Loucy (cell line): ENCODE results near the gene MGAT5B.

ENCODE experiments used
- H2AFZ ChIP-seq: fragments of 200-600 bp; sonication (generic); 2 replicates; pipeline ENCODE4 v1.6.0; 2016; ENCODE audit warnings: antibody characterized with exemption, mild to moderate bottlenecking, low read length, moderate library complexity
- H3F3A ChIP-seq: fragments of 200-600 bp; 2 replicates; pipeline ENCODE4 v1.6.0; 2016; ENCODE audit warnings: antibody characterized with exemption, low read depth, mild to moderate bottlenecking
- H3K27me3 ChIP-seq: fragments of 200-600 bp; sonication (generic); 2 replicates; pipeline ENCODE4 v1.6.1; 2014; ENCODE audit warnings: low read length, mild to moderate bottlenecking; ENCODE audit not compliant: insufficient read depth, poor library complexity, severe bottlenecking
- H3K36me3 ChIP-seq: fragments of 200-600 bp; sonication (generic); 2 replicates; pipeline ENCODE4 v1.6.1; 2016; ENCODE audit warnings: low read length; ENCODE audit not compliant: insufficient read depth
- H3K4me1 ChIP-seq: fragments of 200-600 bp; sonication (generic); 2 replicates; pipeline ENCODE4 v1.5.1; 2014; ENCODE audit warnings: low read length, mild to moderate bottlenecking; ENCODE audit not compliant: insufficient read depth, poor library complexity, severe bottlenecking
- H3K4me2 ChIP-seq: fragments of 200-600 bp; sonication (generic); 2 replicates; pipeline ENCODE4 v1.6.0; 2014; ENCODE audit warnings: antibody characterized with exemption, low read length, low read depth, mild to moderate bottlenecking; ENCODE audit not compliant: poor library complexity, severe bottlenecking
- H3K4me3 ChIP-seq: fragments of 200-600 bp; sonication (generic); 2 replicates; pipeline ENCODE4 v1.5.1; 2014; ENCODE audit warnings: low read length, mild to moderate bottlenecking, mixed read lengths; ENCODE audit not compliant: poor library complexity, severe bottlenecking
- H3K79me2 ChIP-seq: fragments of 200-600 bp; sonication (generic); 2 replicates; pipeline ENCODE4 v1.6.1; 2014; ENCODE audit warnings: low read length; ENCODE audit not compliant: insufficient read depth
- H3K9ac ChIP-seq: fragments of 200-600 bp; sonication (generic); 2 replicates; pipeline ENCODE4 v1.6.0; 2014; ENCODE audit warnings: mild to moderate bottlenecking, low read depth, low read length, moderate library complexity; ENCODE audit not compliant: poor library complexity, severe bottlenecking
- H3K9me2 ChIP-seq: fragments of 200-600 bp; sonication (generic); replicated peaks from 2 replicates; pipeline ENCODE4 v1.6.1; 2016; ENCODE audit warnings: low read depth, low read length, mixed read lengths
- H3K9me3 ChIP-seq: fragments of 200-600 bp; sonication (generic); 2 replicates; pipeline ENCODE4 v1.6.1; 2014; ENCODE audit warnings: mild to moderate bottlenecking, antibody characterized with exemption, low read length, low read depth; ENCODE audit not compliant: insufficient read depth
- H4K20me1 ChIP-seq: fragments of 200-600 bp; sonication (generic); 2 replicates; pipeline ENCODE4 v1.6.0; 2014; ENCODE audit warnings: antibody characterized with exemption, low read length, mild to moderate bottlenecking; ENCODE audit not compliant: insufficient read depth, poor library complexity, severe bottlenecking
- EZH2phosphoT487 ChIP-seq: fragments of 200-600 bp; IDR thresholded peaks from 2 replicates; pipeline ENCODE4 v1.6.1; 2018; ENCODE audit warnings: antibody characterized with exemption, mild to moderate bottlenecking, moderate library complexity, borderline replicate concordance
- TF ChIP-seq, protein P1 (sequence below): fragments of 200-600 bp; sonication (generic); conservative IDR thresholded peaks from 2 replicates; pipeline ENCODE4 v1.5.1; 2014; ENCODE audit warnings: mild to moderate bottlenecking, antibody characterized with exemption, low read length

MGAT5B gene

DNA sequence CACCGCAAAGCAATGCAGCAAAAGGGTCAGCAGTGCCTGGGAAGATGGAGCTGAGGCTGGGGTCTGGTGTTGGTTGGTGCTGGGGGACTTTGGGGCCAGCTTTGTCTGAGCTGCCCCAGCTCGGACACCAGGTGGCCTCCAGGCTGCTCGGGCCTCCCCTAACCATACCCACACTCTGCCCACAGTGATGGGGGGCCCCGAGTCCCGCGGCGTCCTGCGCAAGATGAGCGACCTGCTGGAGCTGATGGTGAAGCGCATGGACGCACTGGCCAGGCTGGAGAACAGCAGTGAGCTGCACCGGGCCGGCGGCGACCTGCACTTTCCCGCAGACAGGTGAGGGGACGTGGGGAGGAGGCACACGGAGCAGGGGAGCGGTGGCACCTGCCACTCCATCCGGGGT lies 13.8 kb downstream of the MGAT5B start:
- H3K9me2 ChIP-seq: no peaks in the 10 kb centered on the region
- no peaks in the 10 kb centered on the region for H3K4me1 ChIP-seq
- no peaks in the 10 kb centered on the region for H3K79me2 ChIP-seq
- H3K27me3 ChIP-seq: no peaks in the 10 kb centered on the region
- no peaks in the 10 kb centered on the region for H3K9me3 ChIP-seq
- no peak overlapping the region for H3K4me2 ChIP-seq
- no peak for TF ChIP-seq EZH2phosphoT487
- TF ChIP-seq, protein P1, sequence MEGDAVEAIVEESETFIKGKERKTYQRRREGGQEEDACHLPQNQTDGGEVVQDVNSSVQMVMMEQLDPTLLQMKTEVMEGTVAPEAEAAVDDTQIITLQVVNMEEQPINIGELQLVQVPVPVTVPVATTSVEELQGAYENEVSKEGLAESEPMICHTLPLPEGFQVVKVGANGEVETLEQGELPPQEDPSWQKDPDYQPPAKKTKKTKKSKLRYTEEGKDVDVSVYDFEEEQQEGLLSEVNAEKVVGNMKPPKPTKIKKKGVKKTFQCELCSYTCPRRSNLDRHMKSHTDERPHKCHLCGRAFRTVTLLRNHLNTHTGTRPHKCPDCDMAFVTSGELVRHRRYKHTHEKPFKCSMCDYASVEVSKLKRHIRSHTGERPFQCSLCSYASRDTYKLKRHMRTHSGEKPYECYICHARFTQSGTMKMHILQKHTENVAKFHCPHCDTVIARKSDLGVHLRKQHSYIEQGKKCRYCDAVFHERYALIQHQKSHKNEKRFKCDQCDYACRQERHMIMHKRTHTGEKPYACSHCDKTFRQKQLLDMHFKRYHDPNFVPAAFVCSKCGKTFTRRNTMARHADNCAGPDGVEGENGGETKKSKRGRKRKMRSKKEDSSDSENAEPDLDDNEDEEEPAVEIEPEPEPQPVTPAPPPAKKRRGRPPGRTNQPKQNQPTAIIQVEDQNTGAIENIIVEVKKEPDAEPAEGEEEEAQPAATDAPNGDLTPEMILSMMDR: no peak
- H2AFZ ChIP-seq: no peak overlapping the region
- no peaks in the 10 kb centered on the region for H3F3A ChIP-seq
- no peak overlapping the region for H3K4me3 ChIP-seq
- H3K9ac ChIP-seq: no peak overlapping the region
- no peaks in the 10 kb centered on the region for H4K20me1 ChIP-seq
- H3K36me3 ChIP-seq: no peaks in the 10 kb centered on the region

- no peaks in the 10 kb centered on the region for H3K79me2 ChIP-seq
- H3K9me2 ChIP-seq: no peaks in the 10 kb centered on the region
- H3K4me3 ChIP-seq: no peak overlapping the region
- no peaks in the 10 kb centered on the region for H3K36me3 ChIP-seq
- H3F3A ChIP-seq: no peaks in the 10 kb centered on the region
- H3K4me2 ChIP-seq: no peak overlapping the region
- no peaks in the 10 kb centered on the region for H4K20me1 ChIP-seq
- H3K9me3 ChIP-seq: no peaks in the 10 kb centered on the region
- H3K4me1 ChIP-seq: no peaks in the 10 kb centered on the region
- no peak overlapping the region for H2AFZ ChIP-seq
- no peaks in the 10 kb centered on the region for H3K27me3 ChIP-seq
- TF ChIP-seq EZH2phosphoT487: no peak
- TF ChIP-seq, protein P1: no peak
- H3K9ac ChIP-seq: no peak overlapping the region
Observed at GRCh38 chr17:76883744-76884525, 15.7 kb downstream of the MGAT5B start.

- Histone ChIP-seq H3K36me3 (no peaks in the 10 kb centered on the region), H3K9ac (no peak overlapping the region), H4K20me1 (no peaks in the 10 kb centered on the region), H3K9me3 (no peaks in the 10 kb centered on the region), H3F3A (no peaks in the 10 kb centered on the region), H3K4me1 (no peaks in the 10 kb centered on the region), H2AFZ (no peak overlapping the region), H3K27me3 (no peaks in the 10 kb centered on the region), H3K4me2 (no peak overlapping the region), H3K79me2 (no peaks in the 10 kb centered on the region), H3K4me3 (no peak overlapping the region), H3K9me2 (no peaks in the 10 kb centered on the region)
- no peak for TF ChIP-seq EZH2phosphoT487
- TF ChIP-seq, protein P1: no peak
Observed at GRCh38 chr17:76884995-76885893, 17.0 kb downstream of the MGAT5B start.
